ENCODE results near the gene DLK1.

The DLK1 gene

DNA sequence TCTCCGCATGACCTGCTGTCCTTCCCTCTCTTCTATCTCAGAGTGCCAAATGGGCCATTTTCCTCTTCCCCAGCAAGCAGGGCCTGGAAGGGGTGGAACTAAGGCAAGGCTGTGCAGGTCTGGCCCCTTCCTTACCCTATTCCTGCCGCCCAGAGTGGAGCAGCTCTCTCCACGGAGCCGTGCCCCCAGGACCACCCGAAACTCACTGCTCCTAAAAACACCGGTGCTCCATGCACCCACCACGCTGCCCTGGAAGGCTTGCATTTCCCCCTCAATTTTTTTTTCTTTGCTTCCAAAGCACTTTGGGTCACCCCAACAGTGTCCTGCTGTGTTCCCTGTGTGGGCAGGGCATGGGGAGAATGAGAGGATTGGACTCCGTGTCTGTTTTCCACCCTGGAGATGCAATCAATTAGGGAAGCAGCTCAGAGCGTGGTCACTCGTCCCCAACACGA is 50.7 kb downstream of the DLK1 start:
- no peak for DNase-seq (ENCODE audit: low read depth)

DNA sequence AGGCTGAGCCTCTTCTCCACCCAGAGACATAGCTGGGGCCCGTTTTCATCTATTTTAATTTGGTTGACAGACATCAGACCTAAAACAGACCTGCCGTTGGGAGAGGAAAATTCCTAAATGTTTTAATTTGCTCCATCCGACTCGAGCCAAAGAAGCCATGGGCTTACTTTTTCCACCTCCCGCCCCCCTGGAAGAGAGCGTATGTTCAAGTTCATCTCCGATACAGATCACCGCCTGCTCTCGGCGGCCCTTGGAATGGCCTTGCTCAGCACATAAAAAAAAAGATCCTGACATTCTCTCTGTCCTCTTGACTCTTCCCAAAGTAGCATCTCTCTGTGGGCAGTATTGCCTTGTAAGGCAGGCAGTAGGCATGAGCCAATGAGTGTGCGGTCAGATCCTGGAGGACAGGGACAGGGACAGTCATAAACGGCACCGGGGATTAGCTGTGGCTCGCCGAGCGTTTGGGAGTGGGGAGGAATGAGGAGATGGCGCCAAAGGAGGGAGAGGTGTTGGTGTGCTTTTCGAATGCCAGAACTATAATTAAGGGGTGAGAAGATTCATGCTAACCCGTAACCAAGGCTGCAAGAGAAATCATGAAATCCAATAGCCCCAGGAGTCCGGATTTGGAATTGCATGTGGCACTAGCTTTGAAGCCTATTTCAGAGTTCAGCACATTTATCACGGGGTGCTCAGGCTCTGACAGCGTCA is 51.3 kb downstream of the DLK1 start:
- DNase-seq (ENCODE audit: low read depth) = no peak

DNA sequence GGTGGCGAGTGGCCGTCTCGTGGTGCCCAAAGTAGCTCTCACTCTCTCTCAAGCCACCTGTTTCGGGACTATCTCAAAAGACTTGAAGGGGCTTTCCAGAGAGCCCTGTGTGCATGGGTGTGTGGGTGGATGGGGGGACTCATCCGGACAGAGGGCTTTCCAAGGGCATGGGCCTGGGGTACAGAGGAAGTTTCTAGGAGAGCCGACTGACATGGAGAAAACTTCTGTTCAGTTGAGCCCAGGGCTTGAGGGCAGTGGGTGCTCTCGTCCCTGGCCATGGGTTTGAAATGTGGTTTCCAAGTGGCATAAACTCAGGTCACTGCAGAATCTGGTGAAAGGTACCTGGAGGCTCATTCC is 51.8 kb downstream of the DLK1 start:
- DNase-seq (ENCODE audit: low read depth) = no peak

DNA sequence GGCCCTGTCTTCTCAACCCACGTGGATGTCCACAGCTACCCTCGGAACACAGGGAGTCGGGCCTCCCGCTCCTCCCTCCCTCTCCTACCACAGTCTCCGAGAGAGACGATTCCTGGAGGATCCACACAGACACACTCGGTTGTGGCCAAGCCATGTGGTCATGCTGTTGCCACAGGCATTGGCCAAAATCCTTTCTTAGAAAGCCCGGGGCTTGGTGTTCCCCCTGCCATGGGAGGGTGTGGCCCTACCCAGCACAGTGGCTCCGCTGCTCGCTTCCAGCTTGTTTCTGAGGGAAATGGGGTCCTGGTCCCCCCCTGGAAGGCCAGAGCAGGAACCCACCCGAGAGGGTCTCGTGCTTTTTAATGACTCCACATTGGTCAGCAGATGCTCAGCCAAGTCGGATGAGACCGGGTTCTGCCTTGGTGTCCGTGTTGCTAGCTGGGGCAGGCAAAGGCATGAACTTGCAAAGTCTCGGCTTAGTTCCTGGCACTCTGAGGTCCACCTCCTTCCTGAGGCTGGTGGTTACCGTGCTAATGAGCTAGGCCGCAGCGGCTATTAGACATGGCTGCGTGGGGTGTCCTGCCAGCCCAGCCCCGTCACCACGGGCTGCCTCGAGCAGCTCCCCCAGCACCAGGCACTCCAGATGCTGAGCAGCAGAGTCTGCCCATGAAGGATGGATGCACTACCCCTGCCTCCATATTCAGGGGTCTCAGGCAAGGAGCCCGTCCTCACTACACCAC is 52.4 kb downstream of the DLK1 start:
- no peak for DNase-seq (ENCODE audit: low read depth)

DNA sequence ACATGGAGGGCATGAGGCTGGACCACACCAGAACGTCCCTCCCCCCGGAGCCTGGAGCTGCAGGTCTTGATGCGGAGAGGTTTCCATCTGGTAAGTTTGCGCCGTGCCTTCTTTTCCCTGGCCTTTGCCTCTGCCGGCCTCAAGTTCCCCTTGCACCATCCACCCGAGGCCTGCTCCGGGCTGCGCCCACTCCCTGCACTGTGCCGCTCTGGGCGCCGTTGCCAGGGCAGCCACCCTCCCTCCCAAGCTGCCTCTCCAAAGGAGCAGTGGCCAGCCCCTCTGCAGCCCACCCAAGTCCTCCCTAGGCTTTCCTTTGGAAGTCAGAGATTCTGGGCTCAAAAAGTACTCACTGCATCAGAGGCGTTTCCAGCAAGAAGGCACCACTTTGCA is 53.0 kb downstream of the DLK1 start:
- DNase-seq (ENCODE audit: low read depth) = no peak

DNA sequence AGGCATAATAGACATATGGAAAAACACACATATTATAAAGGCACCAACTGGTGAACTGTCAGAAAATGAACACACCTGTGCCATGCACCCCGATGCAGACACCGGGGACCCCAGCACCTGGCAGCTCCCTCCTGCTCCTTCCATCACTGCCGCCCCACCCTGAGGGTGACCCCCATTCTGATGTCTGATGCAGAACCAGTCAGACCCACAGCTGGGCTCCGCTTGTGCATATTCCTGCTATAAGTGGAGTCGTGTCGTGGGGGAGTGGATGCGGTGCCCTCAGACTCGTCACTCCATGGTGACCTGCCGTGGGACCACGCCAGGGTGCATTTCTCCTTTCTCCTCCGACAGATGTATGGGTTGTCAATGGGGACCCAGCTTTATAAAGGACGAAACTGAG is 53.6 kb downstream of the DLK1 start:
- DNase-seq (ENCODE audit: low read depth) = no peak

DNA sequence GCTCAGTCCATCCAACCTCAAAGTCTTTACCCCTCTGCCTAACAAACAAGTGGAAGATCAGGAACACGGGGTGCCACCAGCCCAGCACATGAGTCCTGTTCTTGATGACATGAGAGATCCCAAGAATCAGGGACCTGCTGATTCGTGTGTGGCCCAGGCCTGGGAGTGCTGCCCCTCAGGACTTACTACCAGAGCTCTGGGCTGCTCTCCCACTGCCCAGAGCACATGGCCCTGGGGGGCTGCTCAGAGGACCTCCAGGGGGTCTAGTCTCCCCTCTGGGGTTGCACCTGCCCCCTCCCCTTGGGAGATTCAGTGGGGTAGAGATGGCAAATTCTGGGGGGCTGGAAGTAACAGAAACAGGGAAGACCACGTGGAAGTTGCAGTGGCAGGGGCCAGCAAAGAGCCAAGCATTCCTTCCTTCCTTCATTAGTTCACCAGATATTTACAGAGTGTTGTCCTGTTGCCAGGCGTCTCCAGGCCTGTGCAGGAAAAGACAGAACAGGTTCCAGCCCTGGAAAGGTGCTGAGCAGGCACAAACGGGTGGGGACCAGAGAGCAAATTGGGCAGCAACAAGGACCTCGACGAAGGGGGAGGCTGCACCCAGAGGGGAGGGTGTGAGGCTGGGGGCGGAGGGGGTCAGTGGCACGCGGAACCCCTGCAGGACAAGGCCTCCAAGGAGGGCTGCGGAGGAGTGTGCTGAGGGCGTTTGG is 54.1 kb downstream of the DLK1 start:
- DNase-seq (ENCODE audit: low read depth) = no peak

DNA sequence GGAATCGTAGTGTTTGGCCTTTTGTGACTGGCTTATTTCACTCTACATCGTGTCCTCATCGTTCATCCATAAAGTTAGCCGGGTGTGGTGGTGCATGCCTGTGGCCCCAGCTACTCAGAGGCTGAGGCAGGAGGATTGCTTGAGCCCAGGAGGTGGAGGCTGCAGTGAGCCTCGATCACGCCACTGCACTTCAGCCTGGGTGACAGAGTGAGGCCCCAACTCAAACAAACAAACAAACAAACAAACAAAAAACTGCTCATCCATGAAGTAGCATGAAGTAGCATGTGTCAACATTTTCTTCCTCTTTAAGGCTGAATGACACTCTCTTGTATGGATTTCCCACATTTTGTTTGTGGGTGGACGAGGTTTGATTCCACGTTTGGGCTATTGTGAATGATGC is 55.3 kb downstream of the DLK1 start:
- DNase-seq (ENCODE audit: low read depth) = no peak

DNA sequence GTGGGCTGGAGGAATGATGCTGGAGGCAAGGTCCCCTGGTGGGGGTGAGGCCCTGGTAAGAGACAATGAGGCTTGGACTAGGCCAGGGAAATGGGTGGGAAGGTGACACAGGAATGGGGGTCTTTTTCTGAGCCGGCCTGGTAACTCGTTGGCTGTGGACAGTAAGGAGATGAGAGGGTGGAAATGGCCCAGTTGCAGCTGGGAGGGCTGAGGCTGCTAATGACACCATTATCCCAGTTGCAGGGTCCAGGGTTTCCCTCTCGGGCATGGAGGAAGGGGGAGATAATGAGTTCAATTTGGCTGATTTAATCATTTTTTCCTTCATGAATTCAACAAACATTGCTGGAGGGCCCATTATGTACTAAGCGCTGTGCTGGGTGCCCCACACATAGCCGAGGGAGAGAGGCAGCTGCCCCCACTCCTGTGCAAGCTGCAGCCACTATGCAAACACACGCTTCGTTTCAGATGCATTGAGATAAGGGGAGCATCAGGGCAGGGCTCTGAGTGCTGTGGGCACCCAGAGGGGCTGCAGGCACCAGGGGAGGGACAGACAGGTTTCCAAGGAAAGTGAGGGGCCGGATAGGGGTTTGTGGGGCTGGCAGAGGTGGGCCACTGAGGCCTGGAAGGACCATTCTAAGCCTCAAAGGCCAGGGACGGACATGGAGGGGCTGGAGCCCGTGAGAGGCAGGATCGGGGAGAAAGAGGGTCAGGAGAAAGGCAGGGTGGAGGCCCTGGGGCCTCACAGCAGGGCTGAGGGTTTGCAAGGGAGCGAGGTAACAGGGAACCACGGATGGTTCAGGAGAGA is 56.0 kb downstream of the DLK1 start:
- no peak for DNase-seq (ENCODE audit: low read depth)

DNA sequence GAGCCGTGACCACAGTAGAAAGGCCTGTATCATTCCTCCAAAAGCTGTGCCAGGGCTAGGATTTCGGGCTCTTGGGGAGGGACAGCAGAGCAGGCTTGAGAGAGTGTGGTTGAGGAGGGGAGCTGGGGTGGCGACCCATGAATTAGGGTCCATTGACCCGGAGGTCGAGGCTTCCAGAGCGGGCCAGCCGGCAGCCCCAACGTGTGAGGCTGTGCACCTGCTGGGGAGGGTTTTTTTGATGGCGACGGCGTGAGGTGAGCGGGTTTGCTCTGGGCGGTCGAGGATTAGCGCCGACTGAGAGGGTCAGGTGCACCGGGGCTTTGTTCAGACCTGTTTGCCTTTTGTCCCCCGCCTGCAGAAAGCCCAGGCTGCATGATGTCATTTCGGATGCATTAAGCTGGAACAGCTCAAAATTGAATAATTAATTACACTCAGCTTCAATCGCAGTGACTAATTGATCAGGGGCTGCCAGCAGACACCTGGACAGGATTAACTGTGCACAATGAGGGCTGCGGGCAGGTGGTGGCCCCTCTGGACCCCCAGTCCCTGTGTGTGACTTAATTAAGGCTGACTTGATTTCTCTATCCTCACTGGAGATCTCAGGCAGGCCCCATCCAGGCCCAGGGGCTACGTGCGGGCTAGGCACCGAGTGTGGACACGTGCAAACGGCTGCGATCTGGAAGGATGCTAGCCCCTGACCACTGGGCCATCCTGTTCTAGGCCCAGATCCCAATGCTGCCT is 57.1 kb downstream of the DLK1 start:
- DNase-seq (ENCODE audit: low read depth) = no peak

DNA sequence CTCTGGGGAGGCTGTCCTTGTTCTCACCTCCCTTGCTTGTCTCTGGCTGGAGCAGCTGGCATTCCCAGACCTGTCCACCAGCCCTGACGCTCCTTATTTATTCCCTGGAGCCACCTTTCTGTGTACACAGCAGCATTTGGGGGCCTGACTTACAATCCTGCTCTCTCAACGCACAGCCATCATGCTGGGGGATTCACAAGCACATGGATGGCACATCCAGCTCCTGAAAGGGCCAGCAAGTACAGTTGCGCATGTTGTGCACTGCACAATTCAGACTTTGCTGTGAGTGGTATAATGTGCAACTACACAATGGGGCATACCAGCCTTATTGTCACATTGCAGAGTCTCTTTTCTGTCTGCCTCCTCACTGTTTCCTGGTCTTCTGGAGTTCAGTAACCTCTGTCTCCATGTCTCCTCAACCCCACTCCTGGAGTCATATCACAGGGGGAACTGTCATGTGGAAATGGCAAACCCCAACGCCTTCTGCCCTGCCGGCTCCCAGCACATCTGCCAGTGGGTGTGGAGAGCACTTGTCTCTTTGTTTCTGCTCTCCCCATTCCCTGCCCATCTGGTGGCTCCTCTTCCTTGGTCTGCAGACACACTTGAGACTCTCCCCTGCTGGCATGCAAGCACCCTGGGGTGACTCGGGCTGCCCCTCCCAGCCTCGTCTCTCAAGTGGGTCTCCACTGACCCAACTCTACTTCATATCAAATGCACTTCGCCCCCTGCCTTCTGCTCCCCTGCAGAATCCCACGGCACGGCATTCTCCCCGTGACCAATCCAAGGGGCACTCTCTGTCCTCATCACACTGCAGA is 58.0 kb downstream of the DLK1 start:
- no peak for DNase-seq (ENCODE audit: low read depth)

DNA sequence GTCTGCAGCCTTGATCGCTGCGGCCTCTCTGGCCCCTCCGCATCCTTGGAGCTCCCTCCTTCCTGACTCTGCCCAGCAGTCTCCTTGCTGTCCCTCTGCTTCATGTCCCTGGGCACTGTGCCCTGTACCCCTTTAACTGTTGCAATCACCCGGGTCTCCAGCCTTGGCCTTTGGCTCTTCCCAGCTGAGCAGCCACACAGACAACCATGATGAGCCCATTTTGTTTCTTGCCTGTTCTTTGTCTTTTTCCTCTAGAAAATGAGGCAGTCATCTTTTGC is 58.6 kb downstream of the DLK1 start:
- DNase-seq (ENCODE audit: low read depth) = no peak

DNA sequence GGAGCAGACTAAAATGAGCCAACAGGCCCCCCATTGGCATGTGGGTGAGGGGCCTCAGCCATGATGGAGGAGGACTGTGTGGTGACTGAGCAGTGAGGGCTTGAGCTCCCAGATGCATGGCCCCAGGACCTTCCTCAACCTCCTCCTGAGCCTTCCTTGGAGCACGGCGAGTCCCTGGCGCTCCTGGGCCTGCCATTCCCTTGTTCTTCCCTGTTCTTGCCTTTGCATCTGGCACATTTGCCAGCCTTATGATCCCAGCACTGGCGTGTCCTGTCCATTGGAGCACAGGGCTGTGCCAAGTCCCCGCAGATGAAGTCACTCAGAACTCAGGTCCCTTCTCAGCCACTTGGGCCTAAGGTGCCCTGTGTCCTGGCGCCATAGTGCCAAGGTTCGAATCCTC is 58.9 kb downstream of the DLK1 start:
- DNase-seq (ENCODE audit: low read depth) = no peak

DNA sequence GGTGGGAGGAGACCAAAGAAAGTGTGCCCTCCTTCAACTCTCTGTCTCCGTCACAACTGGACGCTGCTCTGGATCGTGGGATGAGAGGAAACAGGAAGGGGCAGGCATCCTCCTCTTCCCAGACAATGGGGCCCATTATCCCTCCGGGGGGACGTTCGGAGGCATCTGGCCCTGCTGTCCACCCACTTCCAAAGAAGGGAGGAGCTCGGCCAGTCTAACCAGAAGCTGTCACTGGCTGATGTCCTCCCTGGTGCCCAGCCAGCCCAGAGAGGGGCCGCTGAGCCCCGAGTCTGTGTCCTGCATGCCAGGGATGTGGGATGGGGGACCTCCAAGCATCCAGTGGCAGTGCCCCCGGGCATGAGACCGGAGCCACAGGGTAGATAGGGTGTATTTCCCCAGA is 59.4 kb downstream of the DLK1 start:
- no peak for DNase-seq (ENCODE audit: low read depth)

DNA sequence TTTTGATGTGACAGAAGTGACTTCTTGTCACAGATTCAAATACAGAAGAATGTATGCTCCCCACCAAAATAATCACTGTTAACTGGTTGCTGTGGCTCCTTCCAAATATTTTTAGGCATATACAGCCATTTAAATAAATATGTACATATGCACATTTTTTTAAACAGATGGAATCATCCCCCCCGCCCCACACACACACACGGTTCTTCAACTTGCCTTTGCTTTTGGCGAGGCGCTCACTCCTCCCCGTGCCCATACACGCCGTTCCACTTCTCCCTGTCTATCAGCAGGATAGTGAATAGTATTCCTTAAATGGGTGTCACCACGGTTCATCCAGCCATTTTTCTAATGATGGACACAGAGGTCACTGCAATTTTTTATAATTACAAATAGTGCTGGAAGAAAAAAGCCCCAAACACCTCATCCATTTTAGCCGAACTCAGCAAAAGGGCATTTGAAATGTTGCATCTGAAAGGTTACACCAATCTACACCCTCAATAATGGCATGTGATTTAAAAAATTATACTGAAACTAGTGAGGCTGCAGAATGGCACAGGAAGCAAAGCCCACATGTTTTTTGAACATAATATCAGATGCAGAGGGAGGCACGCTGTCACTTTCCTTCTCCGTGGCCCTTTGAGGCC is 60.0 kb downstream of the DLK1 start:
- DNase-seq (ENCODE audit: low read depth) = no peak

DNA sequence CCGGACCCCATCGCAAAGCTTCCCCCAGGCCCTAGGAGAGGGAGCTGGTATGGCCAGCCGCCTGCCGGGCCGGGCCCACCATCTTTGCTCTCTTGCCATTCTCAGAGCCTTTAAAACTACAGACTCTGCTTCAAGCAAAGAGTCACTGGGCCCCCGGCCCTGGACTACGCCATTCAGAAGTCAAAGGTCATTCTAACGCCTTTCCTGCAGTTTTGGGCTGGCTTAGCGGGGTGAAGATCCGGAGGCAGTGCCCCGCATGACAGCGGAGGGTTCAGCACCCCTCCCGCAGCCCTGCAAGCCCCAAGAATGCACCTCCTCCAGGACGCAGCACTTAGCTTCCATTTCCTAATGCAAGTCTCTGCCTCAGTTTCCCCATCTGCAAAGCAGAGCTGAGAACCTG is 61.0 kb downstream of the DLK1 start:
- no peak for DNase-seq (ENCODE audit: low read depth)
